Stimulated activated CD8-positive, alpha-beta memory T cell treated with anti-CD3 and anti-CD28 coated beads, Interleukin-15, amount 100 ng/mL, for 4 hours (primary cell): ENCODE data around the gene LRMDA.
"Not testable (repeated sequence)": the region's sequence is repeated elsewhere in the genome, so short reads cannot be mapped to it uniquely, and the experiment has no call there.

ENCODE experiments used
- DNase-seq, 2 donors: peaks; one replicate each; pipeline ENCODE4 v3.0.0-alpha.2; 2020; ENCODE audit warnings: low read depth in 2 of 2

Gene LRMDA

GRCh38 chr10:75742355-75742754, 310.9 kb downstream of the LRMDA start:
- no peak for DNase-seq

GRCh38 chr10:75743291-75743778, 311.9 kb downstream of the LRMDA start:
- DNase-seq: no peak

GRCh38 chr10:75744261-75744660, 312.8 kb downstream of the LRMDA start:
- no peak for DNase-seq

DNA sequence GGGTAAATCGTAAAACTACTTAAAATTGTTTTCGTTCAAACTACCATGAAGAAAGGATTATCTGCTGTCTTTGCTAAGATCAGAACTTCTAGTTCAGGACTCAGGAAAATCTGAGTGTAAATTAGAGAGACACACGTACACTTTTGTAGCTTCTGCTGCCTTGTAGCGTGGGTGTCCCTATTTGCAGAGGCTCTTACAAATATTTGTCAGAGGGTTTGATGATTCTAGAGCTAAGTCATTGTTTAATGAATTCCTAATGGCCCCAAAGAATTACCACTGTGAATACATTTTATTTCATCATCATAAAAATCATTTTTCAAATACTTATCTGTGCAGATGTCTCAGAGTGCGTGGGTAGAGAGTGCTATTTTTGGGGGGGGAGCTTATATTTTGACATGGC, 314.9 kb downstream of the LRMDA start:
- no peak for DNase-seq

DNA sequence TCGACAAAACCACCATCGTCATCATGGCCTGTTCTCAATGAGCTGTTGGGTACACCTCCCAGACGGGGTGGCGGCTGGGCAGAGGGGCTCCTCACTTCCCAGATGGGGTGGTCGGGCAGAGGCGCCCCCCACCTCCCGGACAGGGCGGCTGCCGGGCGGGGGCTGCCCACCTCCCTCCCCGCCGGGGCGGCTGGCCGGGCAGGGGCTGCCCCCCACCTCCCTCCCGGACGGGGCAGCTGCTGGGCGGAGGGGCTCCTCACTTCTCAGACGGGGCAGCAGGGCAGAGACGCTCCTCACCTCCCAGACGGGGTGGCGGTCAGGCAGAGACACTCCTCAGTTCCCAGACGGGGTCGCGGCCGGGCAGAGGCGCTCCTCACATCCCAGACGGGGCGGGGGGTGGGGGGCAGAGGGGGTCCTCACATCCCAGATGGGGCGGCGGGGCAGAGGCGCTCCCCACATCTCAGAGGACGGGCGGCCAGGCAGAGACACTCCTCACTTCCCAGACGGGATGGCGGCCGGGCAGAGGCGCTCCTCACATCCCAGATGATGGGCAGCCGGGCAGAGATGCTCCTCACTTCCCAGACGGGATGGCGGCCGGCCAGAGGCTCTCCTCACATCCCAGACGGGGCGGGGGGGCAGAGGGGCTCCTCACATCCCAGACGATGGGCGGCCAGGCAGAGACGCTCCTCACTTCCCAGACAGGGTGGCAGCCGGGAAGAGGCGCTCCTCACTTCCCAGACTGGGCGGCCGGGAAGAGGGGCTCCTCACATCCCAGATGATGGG, 318.9 kb downstream of the LRMDA start:
- DNase-seq: not testable (repeated sequence)

GRCh38 chr10:75751232-75751631, 319.8 kb downstream of the LRMDA start:
- DNase-seq: no peak

DNA sequence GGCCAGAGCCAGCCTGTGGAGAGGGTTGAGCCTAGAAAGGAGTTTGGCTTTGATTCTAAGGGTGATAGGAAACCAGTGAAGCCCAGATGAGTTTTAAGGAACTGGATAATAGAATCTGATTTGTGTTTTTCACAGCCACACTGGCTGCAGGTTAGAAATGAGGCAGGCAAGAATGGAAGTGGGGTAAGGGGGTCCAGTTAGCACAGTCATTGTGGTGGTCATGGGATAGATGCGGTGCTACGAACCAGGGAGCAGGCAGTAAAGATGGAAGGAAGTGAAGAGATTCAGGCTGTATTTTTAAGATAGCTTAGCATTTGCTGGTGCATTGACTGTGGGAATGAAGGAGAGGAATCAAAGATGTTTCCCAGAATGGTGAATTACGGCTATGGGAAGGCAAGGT, 322.2 kb downstream of the LRMDA start:
- DNase-seq: no peak

GRCh38 chr10:75754096-75754831, 322.8 kb downstream of the LRMDA start:
- DNase-seq: no peak

GRCh38 chr10:75755528-75755927, 324.1 kb downstream of the LRMDA start:
- DNase-seq: no peak

DNA sequence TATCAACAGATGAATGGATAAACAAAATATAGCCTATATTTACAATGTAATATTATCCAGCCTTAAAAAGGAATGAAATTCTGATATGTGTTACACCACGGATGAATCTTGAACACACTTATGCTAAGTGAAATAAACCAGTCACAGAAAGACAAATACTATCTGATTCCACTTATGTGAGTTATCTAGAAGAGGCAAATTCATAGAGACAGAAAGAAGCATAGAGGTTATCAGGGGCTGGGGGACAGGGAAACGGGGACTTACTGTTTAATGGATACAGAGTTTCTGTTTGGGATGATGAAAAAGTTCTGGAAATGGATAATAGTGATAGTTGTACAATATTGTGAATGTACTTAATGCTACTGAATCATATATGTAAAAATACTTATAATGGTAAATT, 329.9 kb downstream of the LRMDA start:
- DNase-seq: no peak

DNA sequence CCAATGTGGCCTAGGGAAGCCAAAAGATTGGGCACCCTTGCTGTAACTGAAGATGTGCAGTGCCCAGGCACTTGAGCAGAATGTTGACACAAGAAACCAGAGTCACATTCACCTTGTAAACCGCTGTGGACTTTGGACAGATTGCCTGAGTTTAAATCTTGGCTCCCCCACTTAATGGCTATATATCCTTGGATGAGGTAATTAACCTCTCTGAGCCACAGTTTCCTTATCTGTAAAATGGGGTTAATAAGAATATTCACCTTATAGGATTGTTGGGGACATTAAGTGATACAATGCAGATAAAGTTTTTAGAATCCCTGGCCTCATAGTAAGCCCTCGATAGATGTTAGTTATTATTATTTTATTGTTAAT, 331.0 kb downstream of the LRMDA start:
- no peak for DNase-seq

GRCh38 chr10:75763652-75764051, 332.2 kb downstream of the LRMDA start:
- no peak for DNase-seq

GRCh38 chr10:75764974-75765788, 333.8 kb downstream of the LRMDA start:
- DNase-seq: no peak

GRCh38 chr10:75765789-75766096, 334.3 kb downstream of the LRMDA start:
- DNase-seq: no peak

DNA sequence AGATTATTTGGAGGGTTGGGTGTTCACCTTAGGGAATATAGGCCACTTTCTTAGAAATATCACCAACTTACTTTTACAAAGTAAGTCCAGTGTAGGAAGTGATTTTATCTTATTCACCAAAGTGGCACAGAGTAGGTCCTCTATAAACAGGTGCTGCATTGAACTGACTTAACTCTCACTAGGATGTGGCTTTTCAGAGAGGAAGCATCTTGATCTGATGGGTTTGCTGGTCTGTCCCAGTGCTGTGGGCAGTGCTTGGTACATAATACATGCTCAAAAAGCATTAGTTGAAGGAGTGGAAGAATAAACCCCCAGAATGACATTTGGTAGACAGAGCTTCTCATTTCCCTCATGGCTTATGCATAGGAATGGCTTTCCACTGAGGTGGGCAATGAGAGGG, 334.7 kb downstream of the LRMDA start:
- DNase-seq: no peak

GRCh38 chr10:75766752-75767151, 335.3 kb downstream of the LRMDA start:
- DNase-seq: not testable (repeated sequence)

GRCh38 chr10:75770626-75771081, 339.2 kb downstream of the LRMDA start:
- DNase-seq: no peak

GRCh38 chr10:75771606-75772005, 340.2 kb downstream of the LRMDA start:
- no peak for DNase-seq

GRCh38 chr10:75772153-75772887, 340.9 kb downstream of the LRMDA start:
- no peak for DNase-seq

DNA sequence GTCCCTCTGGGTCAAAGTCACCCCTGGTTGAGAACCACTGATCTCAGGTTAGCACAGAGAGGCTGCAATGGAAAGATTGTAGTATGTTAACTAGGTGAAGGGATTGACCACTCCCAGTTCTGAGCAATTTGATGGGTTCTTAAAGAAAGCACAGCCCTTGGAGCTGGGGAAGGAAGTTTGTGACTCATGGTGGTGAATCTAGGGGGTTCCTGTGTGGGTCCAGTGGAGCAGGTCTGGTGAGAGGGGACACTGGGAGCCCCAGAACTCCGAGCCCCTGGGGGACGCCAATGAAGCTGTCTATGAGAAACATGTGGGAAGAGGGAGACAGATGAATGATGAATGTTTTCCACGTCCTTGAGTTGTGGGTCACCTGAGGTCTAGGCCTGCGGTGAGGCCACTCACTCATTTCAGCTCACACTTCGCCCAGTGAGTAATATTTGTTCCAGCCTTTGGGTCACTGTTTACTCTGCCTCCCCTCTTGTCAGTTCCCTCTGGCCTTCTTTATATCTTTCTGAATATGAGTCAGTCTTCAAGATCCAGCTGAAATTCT, 341.9 kb downstream of the LRMDA start:
- DNase-seq: no peak
